Activated naive CD4-positive, alpha-beta T cell treated with anti-CD3 and anti-CD28 coated beads, Interleukin-2, amount 50 U/mL, for 16 hours (primary cell): ENCODE data around the gene TSPAN5.

Experiments
- DNase-seq: peaks from one replicate; pipeline ENCODE4 v3.0.0-alpha.2; 2020

Gene TSPAN5

DNA sequence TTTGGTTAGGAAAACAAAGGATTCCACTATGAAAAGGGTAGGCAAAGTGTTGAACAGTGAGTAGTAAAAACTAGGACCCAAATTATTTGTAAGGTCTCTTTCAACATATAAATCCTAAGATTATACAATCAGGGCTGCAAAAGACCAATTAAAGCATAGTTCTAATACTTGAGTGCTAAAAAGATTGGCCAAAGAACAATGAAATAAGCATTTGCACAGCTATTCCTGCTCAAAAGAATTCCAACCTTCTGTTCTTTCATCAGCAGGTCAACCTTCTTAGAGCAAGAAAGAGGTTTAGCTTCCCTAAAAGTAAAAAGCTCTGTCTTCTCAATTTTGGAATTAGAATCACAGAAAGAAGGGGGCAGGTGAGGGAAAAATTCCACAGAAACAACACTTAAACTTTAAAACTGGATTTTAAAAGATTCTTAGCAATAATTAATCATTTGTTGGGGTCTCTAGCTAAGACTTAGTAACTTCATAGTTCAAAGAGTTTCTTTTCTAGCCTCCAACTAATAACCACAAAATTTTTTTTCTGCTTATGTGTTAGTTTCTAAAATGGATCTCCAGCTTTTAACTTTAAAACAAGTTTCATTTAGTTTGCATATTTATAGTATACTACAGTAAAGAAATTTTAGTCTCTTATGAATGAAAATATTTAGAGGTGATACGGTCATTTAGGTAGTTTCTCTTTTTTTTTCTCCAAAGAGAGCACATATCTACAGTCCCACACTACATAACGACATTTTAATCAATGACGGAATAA, 16.3 kb downstream of the TSPAN5 start:
- DNase-seq, result no peak

- no peak for DNase-seq
Measured at GRCh38 chr4:98641376-98641775, 17.0 kb downstream of the TSPAN5 start.

DNA sequence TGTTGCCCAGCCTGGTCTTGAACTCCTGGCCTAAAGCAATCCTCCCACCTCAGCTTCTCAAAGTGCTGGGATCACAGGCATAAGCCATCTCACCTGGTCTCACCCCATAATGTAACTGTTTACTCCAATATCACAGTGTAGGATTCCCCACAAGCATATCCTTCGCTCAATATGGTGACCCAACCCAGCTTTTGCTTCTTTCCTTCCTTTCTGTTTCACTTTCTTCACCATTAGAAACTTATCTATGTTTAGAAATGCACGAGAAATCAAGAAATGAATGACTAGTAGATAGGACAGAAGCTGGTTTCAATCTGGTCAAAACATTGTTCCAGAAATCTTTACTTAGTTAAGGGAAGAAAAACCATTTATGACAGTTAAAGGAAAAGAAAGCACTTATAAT, 18.9 kb downstream of the TSPAN5 start:
- no peak for DNase-seq

- no peak for DNase-seq
Measured at GRCh38 chr4:98639108-98639507, 19.3 kb downstream of the TSPAN5 start.

GRCh38 chr4:98638661-98639060, 19.8 kb downstream of the TSPAN5 start:
- no peak for DNase-seq

DNA sequence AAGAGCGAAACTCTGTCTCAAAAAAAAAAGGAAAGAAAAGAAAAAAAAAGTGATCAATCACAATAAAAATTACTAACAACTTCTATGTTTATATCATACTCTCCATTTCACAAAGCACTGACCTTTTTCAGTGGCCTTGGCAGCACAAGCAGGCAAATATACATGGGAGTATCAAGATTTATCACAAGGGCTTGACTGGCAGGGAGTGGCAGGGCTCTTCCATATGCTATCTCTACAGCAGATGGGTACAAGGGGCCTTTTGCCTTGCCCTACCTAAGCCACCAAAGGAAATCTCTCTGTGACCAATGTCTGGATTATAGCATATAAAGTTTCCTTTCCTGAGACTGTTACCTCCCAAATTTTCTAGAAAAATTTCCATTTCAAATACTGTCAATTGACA, 24.4 kb downstream of the TSPAN5 start:
- DNase-seq, result no peak

DNA sequence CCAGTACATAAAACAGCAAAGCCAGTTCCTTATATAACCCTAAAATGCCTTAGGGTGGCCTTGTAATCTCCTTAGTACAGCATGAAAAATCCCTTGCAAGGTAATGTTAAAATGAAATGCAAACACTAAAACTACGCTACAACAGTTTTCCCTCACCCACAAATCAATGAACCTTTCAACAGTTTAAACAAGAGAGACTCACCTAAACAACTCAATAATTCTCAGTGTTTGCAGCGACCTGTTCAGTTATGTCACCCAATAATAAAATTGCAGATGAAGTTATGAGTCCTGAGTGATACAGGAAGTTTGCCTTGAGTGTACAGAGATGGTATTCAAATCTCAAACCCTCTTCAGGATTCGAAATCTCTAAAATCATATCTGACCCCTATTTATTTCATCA, 25.3 kb downstream of the TSPAN5 start:
- no peak for DNase-seq

DNA sequence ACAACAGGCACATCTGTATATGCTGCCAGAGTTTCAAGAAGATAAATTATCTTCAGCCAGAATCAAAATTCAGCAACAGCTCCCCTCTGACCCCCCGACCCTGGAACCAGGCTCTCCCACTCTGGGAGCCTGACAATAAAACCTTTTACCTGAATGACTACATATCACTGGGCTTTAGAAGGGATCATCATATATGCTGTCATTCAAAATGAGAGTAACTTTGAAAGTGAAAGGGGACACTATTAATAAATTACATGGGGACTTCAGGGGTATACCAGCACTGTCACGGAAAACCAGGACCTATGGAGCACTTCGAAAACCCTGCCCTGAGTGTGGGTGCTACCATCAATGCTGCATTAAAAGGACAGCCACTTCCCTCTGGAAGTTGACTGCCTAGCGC, 26.2 kb downstream of the TSPAN5 start:
- no peak for DNase-seq

- DNase-seq, result no peak
Measured at GRCh38 chr4:98631506-98631905, 26.9 kb downstream of the TSPAN5 start.

DNA sequence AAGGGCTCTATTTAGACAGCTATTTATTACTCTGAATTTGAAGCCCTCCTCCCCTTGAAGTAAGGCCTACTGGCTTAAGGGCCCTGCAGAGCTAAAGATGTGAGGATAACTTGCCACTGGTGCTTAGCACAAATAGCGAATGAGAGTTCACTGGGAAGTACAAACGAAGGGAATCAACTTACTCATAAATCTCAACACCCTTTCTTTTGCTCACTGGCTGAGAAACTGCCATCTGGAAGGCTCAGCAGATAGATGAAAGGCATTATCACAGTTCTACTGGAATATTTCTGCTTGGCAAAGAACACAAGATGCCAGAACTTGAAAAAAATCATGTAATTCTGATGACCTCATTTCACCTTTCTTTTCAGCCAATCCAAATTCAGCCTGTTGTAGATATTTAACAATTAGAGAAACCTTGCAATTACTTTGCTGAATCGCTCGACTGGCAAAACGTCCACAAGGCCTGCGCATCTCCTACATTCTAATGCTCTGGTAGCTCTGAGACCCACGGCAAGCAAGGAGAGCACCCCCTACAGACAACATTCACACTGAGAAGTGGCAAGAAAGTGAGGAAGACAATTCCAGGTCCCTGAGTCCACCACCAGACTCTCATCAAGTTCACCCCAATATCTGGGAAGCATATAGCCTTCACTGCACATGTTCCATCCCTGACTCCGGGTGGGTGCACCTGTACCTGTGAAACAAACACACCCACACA, 27.5 kb downstream of the TSPAN5 start:
- no peak for DNase-seq

- no peak for DNase-seq
Measured at GRCh38 chr4:98627531-98628257, 30.7 kb downstream of the TSPAN5 start.

DNA sequence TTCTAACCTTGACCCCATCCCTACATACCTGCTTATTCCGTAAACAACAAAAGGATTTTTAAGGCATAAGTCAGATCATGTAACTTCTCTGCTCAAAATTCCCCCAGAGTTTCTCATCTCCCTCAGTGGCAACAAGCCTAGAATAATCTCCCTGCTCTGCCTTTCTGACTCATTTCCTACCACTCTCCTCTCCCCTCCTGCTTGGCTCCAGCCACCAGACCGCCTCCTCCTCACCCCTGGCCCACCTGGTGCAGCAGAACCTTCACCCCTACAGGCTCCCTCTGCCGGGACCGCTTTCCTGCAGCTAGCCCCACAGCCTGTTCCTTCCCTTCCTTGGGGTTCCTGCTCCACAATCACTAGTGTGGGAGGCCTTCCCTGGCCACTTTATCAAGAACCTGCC, 32.1 kb downstream of the TSPAN5 start:
- no peak for DNase-seq

DNA sequence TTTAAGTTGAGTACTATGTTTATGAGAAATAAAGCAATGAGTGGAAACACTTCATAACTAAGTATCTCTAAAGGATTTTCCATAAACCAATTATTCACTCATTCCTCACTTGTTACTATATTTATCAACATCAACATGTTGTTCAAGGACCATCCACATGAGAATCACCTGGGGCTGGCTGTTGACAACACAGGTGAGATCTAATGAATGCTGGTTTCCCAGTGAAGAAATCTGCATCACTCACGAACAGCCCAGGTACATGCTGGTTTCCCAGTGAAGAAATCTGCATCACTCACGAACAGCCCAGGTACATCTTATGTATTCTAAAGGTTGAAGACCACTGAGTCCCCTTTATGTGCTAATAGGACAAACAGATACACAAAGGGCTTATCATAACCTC, 32.5 kb downstream of the TSPAN5 start:
- no peak for DNase-seq

DNA sequence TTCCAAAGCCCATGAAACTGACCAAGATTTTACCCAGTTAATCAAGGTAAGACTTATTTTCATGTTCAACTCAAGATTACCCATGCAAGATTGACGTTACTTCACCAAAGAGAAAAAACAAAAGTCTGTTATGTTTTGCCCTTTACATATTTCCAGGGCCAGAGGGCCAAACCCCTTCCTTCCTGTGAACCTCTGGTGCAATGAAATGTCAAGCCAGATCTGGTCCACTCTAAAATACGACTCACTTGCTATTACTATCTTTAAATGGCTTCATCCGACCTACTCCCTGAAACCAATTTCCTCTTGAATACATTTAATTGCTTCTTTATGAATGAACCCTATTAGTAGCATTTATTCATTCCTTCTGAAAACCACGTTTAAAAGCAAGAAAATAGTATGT, 33.0 kb downstream of the TSPAN5 start:
- DNase-seq, result no peak

GRCh38 chr4:98624642-98625041, 33.8 kb downstream of the TSPAN5 start:
- no peak for DNase-seq

GRCh38 chr4:98624144-98624543, 34.3 kb downstream of the TSPAN5 start:
- DNase-seq, result no peak

DNA sequence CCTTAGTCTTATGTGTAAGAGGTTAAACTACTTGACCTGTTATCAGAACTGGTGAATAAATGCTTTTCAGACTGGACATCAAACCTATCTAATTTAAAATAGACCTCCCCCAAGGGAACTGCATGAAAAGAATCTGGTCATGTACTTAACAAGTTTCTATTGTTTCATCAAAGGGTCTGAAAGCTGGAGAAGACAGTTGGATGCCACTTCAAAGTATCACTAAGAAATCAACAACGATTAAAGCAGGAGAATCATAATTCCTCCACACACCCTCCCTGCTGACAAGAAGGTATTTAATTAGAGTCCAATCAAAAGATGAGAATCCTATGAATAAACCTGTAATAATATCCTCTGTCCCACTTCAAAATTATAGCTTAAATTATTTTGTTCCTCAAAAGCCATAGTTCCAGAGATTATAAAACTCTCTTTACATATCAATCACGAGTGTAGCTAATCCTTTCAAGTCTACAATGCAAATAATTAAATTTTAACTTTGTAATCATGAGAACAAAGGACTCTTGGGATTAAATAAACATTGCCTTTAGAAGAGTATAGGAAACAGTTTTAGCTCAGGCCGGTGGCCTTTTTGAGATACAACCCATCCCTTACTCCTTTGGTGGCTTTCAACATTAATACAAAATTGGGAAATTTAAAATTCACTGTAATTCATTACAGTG, 35.1 kb downstream of the TSPAN5 start:
- no peak for DNase-seq

- no peak for DNase-seq
Measured at GRCh38 chr4:98620087-98620784, 38.2 kb downstream of the TSPAN5 start.

DNA sequence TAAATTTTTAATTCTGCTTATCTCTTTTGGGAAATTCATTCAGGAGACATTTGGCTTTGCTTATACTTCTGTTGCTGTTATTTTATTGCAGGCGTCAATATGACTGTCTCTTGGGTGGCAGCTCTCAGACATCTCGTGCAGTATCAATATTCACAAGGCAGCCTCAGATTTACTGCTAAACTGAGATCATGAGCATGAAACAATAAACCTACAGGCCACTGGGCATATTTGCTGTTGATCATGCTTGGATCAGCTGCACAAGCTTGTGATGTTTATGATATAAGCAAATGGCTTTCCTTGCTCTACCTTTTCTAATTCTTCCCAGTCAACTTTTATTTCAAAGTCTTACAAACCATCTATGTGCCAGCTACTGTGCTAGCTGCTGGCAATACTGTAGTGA, 39.2 kb downstream of the TSPAN5 start:
- no peak for DNase-seq

DNA sequence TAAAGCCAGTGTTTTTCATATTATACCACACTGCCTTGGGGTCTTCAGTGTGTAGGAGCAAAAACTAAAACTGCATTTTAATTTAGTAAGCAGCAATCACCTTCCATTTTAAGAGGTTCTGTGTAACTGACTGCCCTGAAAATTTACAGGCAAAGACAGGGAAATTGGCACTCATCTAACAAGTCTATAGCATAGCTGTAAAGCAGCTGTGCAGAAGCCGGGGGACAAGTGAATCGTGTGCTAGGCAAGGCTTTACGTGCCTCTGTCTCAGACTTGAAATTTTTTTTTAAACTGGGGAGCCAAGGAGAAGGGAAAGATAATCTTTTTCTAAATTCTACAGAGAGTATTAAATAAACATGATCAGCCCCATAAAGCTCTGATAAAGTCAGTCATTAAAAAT, 39.7 kb downstream of the TSPAN5 start:
- DNase-seq, result no peak

DNA sequence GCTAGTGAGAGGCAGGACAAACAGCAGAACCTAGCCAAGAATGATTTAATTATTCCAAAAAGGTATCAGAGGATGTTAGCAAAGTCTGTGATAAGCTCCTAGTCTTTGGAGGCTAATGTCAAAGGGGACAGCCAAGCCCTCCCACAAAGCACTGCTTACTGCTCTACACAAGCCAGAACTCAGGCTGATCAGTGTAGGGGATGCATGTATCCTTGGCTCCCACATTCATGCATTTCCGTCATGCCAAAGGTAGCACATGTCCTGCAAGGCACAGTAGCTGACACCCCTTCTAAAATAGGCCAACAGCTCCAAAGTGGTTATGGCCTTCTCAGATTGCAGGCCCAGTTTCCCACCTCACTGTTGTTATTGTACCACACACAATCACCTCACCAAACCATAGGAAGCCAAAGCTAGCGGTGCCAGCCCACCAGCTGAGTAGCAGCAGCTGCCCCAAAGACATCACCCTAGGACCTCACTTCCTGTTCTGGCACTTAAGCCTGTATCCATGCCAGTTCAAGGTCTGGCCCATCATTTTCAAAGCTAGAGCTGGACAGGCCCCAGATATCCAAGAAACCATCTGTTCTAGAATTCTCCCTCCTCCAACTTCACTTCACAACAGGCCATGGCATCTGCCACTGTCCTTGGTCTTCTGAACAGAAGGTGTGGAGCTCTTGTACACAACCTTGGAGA, 40.9 kb downstream of the TSPAN5 start:
- DNase-seq, result no peak

- no peak for DNase-seq
Measured at GRCh38 chr4:98615991-98616390, 42.4 kb downstream of the TSPAN5 start.
